Psoas muscle (tissue), 8 donors: ENCODE data around the gene COG5. TPM values are rescaled to one million over a fixed set of nuclear protein-coding genes. Genes with fewer than 3 reads are reported as not detected.

Source experiments
- ATAC-seq, 4 donors: fragments of 200-7000 bp; cut with Tn5 transposase; one replicate each; pipeline ENCODE4 v1.9.1; 2020; ENCODE audit warnings: moderate library complexity in 3 of 4, mild to moderate bottlenecking in 2 of 4
- DNase-seq, 2 donors: peaks; one replicate each; pipeline ENCODE4 v3.0.0-alpha.2; 2020
- H3K27ac ChIP-seq: fragments of 200-600 bp; one replicate; pipeline ENCODE4 v1.8.0; 2022
- H3K27me3 ChIP-seq, 3 donors: fragments of 200-600 bp in 1 of 3; one replicate each; pipeline versions ENCODE4 v1.6.1 to v1.8.0; 2013 to 2022; ENCODE audit warnings: low read length in 2 of 3, mild to moderate bottlenecking in 2 of 3, moderate library complexity in 1 of 3; ENCODE audit not compliant: insufficient read depth in 3 of 3
- H3K36me3 ChIP-seq, 2 donors: fragments of 200-600 bp in 1 of 2; one replicate each; pipeline versions ENCODE4 v1.6.1 to v1.8.0; 2013 to 2022; ENCODE audit warnings: low read depth in 1 of 2, mild to moderate bottlenecking in 1 of 2, moderate library complexity in 1 of 2; ENCODE audit not compliant: insufficient read depth in 1 of 2
- H3K4me1 ChIP-seq: fragments of 200-600 bp; one replicate; pipeline ENCODE4 v1.8.0; 2022
- H3K4me3 ChIP-seq: fragments of 200-600 bp; one replicate; pipeline ENCODE4 v1.8.0; 2022; ENCODE audit warnings: mild to moderate bottlenecking
- H3K9me3 ChIP-seq: fragments of 200-600 bp; one replicate; pipeline ENCODE4 v1.8.0; 2022
- WGBS, 3 donors: extraction: QIAGEN DNeasy Blood & Tissue Kit; methylation state at CpG; one replicate each; pipeline versions ENCODE4 v1.1.6 to v1.1.7; 2013; 5-methylcytosine and 5-hydroxymethylcytosine counted together
- intact Hi-C, 2 donors: fragments of 100-400 bp; cut with DNase I; formaldehyde crosslinking; loops; one replicate each; pipeline versions ENCODE4 v1.11.0 to v1.14.2; 2022
- polyA plus RNA-seq, 3 donors: library from polyadenylated mRNA; stranded (reverse); fragments of 200-250 nt; gene quantifications; one replicate each; pipeline ENCODE4 v1.2.3, GENCODE V29; 2013
- total RNA-seq, 4 donors: library from RNA; stranded (reverse); fragmentation: NEBNext Ultra II Directional in 2 of 4; extraction: Animal tissue kit (Norgen Biotek cat#: 25700) in 2 of 4; gene quantifications; one replicate each; pipeline versions ENCODE4 v1.2.1 to v1.2.4, GENCODE V29; 2021 to 2023
- TF ChIP-seq, protein P1 (sequence below): fragments of 200-600 bp; IDR thresholded peaks from one replicate; pipeline ENCODE4 v1.8.0; 2022; ENCODE audit warnings: antibody characterized with exemption
- donor health status: healthy with polysubstance abuse.
- donor health status: DM: no; HTN: no; CAD: no; lungs with moderate emphysema.
- donor health status: Bipolar disorder and iron deficiency.
- donor health status: healthy.
- donor health status: DM: yes; HTN: yes; CAD: no.
- donor health status: DM: no; HTN: no; CAD: no.
- donor health status: DM: no; HTN: no; CAD: no.
- donor health status: DM: yes; HTN: yes; CAD: no.

COG5 gene
- total and polyA plus RNA-seq, 7 donors, result 4.8 to 35.1 (median 18.8) TPM

DNA sequence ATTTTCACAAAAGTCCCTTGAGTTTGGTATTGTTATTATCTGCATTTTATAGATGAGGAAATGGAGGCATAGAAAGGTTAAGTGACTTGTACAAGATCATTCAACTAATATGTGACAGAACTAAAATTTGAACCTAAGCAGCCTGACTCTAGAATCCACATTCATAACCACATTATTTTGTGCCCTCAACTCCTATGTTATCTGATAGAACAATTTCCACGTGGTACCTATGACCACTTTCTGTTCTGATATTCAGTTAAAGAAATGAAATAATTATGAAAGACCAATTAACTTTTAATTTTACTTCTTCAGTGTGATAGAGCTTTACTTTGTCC, 33.8 kb upstream of the COG5 start:
- 85 to 93% (median 88%) methylated on average over 1 of the region's 1 CpG for WGBS, 3 donors
- TF ChIP-seq, protein P1, sequence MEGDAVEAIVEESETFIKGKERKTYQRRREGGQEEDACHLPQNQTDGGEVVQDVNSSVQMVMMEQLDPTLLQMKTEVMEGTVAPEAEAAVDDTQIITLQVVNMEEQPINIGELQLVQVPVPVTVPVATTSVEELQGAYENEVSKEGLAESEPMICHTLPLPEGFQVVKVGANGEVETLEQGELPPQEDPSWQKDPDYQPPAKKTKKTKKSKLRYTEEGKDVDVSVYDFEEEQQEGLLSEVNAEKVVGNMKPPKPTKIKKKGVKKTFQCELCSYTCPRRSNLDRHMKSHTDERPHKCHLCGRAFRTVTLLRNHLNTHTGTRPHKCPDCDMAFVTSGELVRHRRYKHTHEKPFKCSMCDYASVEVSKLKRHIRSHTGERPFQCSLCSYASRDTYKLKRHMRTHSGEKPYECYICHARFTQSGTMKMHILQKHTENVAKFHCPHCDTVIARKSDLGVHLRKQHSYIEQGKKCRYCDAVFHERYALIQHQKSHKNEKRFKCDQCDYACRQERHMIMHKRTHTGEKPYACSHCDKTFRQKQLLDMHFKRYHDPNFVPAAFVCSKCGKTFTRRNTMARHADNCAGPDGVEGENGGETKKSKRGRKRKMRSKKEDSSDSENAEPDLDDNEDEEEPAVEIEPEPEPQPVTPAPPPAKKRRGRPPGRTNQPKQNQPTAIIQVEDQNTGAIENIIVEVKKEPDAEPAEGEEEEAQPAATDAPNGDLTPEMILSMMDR, result no peak
- intact Hi-C loops, result loop anchor here in 1 of 2 donors (10.0 kb wide), 1 partner anchor 403 kb away; no protein-coding TSS in a partner anchor

DNA sequence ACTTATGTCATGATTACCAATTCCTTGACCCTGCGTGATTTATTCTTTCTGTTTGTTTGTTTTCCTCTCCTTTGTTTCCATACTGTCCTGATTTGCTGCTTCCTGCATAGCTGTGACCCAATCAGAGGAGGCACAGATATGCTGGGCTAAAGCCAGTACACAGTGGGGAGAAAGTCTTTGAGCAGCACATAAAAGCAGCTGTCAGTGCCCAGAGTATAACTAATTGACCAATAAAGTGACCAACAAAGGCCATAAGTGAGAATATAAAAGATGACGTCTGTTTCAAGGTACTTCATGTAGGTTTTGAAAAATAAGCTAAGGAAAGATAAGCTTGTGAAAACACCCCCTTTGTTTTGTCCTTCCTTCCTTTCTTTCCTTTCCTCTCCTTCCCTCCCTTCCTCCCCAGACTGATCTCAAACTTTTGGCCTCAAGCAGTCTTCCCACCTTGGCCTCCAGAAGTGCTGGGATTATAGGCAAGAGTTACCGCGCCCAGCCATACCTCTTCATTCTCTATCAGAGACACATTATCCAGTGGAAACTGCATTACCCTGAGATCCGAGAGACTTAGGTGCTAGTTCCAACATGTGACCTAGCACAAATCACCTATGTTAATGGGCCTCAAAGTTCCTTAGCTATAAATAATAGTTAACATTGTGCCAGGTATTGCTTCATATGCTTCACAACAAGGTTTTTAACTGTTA, 33.3 kb upstream of the COG5 start:
- TF ChIP-seq, protein P1, result no peak
- H3K27me3 ChIP-seq, result no peaks in the 10 kb centered on the region
- WGBS, 3 donors, result 61 to 73% (median 65%) methylated on average over 5 of the region's 5 CpGs
- peaks cover 16% of the 10 kb centered on the region for H3K4me1 ChIP-seq
- H3K4me3 ChIP-seq, result no peak overlapping the region
- intact Hi-C loops, result loop anchor here in 1 of 2 donors (10.0 kb wide), 1 partner anchor 402 kb away; no protein-coding TSS in a partner anchor
- peak in 2 of 4 donors; percentile 49 to 50 for ATAC-seq
- peak overlapping the region; percentile 46 for H3K27ac ChIP-seq
- no peak for DNase-seq
- no peaks in the 10 kb centered on the region for H3K9me3 ChIP-seq
- H3K36me3 ChIP-seq, result peaks cover 2 to 70% of the 10 kb centered on the region in 2 donors

More for the DNA sequence above, 33.8 kb upstream of the COG5 start:
- Histone ChIP-seq H3K4me3 (no peak overlapping the region), H3K4me1 (peaks cover 16% of the 10 kb centered on the region), H3K9me3 (no peaks in the 10 kb centered on the region), H3K27me3 (no peaks in the 10 kb centered on the region), H3K36me3 (peaks cover 2 to 72% of the 10 kb centered on the region in 2 donors), H3K27ac (peak overlapping the region; percentile 46)
- ATAC-seq (no peak), DNase-seq (no peak)

DNA sequence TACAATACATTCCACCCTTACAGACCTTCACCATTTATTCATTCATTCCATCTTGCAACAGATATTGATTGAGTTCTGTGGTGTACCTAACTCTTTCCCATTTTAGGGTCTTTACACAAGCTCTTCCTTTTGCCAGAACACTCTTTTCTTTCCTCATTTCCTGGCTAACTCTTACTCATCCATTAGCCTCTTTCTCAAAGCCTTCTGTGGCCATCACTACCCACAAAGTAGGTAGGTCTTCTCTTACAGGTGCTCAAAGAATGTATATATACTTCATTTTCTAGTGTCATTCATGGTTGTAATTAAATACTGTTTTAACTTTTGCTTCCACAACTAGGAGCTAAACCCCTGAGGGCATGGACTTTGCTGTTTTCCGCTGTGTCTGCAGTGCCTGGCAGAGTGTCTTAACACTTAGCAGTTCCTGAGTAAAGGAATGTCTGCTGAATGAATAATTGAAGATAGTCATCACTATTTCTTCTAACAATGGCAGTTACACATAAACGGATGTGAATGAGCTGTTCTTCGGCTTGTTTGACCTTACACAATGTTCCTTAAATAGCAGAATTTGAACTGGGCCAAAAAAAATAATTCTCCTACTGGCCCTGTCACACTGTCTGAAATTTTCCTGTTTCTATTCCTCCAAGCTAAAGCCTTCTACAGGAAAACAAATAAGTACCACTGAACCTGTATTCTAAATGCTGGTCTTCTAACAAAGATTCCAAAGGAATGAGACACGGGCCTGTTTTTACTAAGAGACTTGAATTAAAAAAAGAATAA, 31.4 kb upstream of the COG5 start:
- Histone ChIP-seq H3K27ac (peak overlapping the region; percentile 71), H3K36me3 (peaks cover 2 to 55% of the 10 kb centered on the region in 2 donors), H3K9me3 (no peaks in the 10 kb centered on the region), H3K27me3 (no peaks in the 10 kb centered on the region), H3K4me3 (no peak overlapping the region), H3K4me1 (peaks cover 16% of the 10 kb centered on the region)
- no peak for DNase-seq
- peak; percentile 61 to 83 (median 74) for ATAC-seq
- TF ChIP-seq, protein P1, result no peak
- intact Hi-C loops, result loop anchor here in 1 of 2 donors (10.0 kb wide), 1 partner anchor 400 kb away; no protein-coding TSS in a partner anchor
- WGBS, 3 donors, result 48 to 59% (median 49%) methylated on average over 4 of the region's 4 CpGs

DNA sequence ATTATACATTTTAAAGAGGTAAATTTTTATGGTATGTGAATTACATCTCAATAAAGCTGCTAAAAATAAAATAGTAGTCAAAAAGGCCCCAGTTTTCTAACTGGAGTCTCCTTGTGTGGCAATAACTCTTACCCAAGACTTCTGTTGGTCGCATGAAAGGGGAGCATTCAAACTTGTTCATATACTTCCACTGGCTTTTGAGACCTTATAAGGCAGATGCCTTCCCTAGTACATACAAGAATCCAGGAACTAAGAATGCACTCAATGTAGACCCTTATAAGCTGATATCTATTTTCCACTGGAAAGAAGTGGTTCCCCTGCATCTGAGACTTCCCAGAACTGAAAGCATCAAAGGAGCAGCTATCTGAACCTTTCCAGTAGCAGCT, 29.3 kb upstream of the COG5 start:
- DNase-seq, result no peak

More for the DNA sequence above, 29.3 kb upstream of the COG5 start:
- TF ChIP-seq, protein P1, result no peak
- Histone ChIP-seq H3K27ac (no peak overlapping the region), H3K4me3 (no peak overlapping the region), H3K4me1 (peaks cover 16% of the 10 kb centered on the region), H3K36me3 (peaks cover 2 to 52% of the 10 kb centered on the region in 2 donors), H3K27me3 (no peaks in the 10 kb centered on the region), H3K9me3 (no peaks in the 10 kb centered on the region)
- WGBS, 3 donors, result 91 to 100% (median 92%) methylated on average over 1 of the region's 1 CpG
- ATAC-seq, result no peak
- intact Hi-C loops, result loop anchor here in 1 of 2 donors (10.0 kb wide), 1 partner anchor 398 kb away; no protein-coding TSS in a partner anchor
